AG04450 (cell line): ENCODE measurements around the gene ATP23. TPM values are rescaled to one million over a fixed set of nuclear protein-coding genes. Genes with fewer than 3 reads are reported as not detected.
A peak's percentile ranks its signal among the peaks of the same experiment; 100 is the strongest.

Experiments
- CTCF ChIA-PET: fragments of 300-600, 350-600 bp; formaldehyde crosslinking; extraction: SDS; loops from one replicate; lab custom pipeline; 2022; ENCODE audit warnings: antibody characterized with exemption, inconsistent platforms; lab: Charles Lee
- POLR2A ChIA-PET: fragments of 350-600 bp; formaldehyde crosslinking; extraction: SDS; loops from one replicate; lab custom pipeline; 2021; ENCODE audit warnings: antibody characterized with exemption, inconsistent platforms; lab: Yijun Ruan, JAX
- DNase-seq: peaks from one replicate; pipeline ENCODE4 v3.0.0-alpha.2; 2011; ENCODE audit warnings: low read depth, low spot score
- H3K27ac ChIP-seq: one replicate; pipeline ENCODE4 v1.5.1; 2012; ENCODE audit warnings: low read depth, low read length, control low read depth
- H3K27me3 ChIP-seq: one replicate; pipeline ENCODE4 v1.6.0; 2012; ENCODE audit warnings: low read length; ENCODE audit not compliant: control insufficient read depth, insufficient read depth
- H3K4me3 ChIP-seq: 2 replicates; pipeline ENCODE4 v1.5.1; 2011; ENCODE audit warnings: mild to moderate bottlenecking, low read depth, low read length, control low read depth
- H3K9me3 ChIP-seq: 2 replicates; pipeline ENCODE4 v1.5.1; 2012; ENCODE audit warnings: low read length; ENCODE audit not compliant: control insufficient read depth, insufficient read depth
- CTCF ChIP-seq: IDR thresholded peaks from 2 replicates; pipeline ENCODE4 v1.5.1; 2011; ENCODE audit warnings: low read depth, low read length, control low read depth, inconsistent platforms
- polyA plus RNA-seq: library from polyadenylated mRNA; depleted of rRNA; stranded (reverse); fragments of >200 nt; gene quantifications from 2 replicates; pipeline ENCODE4 v1.2.3, GENCODE V29; 2011

The ATP23 gene
- polyA plus RNA-seq, 1 experiment = 13.1 TPM

GRCh38 chr12:57939291-57939690 lies 2.1 kb upstream of the ATP23 start:
- CTCF ChIA-PET = no interaction called here

GRCh38 chr12:57940052-57940914 lies 1.1 kb upstream of the ATP23 start:
- Histone ChIP-seq H3K4me3 (peak overlapping the region; percentile 77), H3K27ac (no peak overlapping the region), H3K27me3 (no peaks in the 10 kb centered on the region), H3K9me3 (no peaks in the 10 kb centered on the region; the same call in 1 of the 2 replicates)
- POLR2A ChIA-PET = interaction anchor here (1.0 kb wide), 1 partner anchor 21 kb away, joined by 3 read pairs; no protein-coding TSS in a partner anchor
- CTCF ChIA-PET = interaction anchor here (0.6 kb wide), 1 partner anchor 34 kb away, joined by 3 read pairs; no protein-coding TSS in a partner anchor
- DNase-seq = no peak
- TF ChIP-seq CTCF = no peak

More at GRCh38 chr12:57939291-57939690, 2.1 kb upstream of the ATP23 start:
- no peak overlapping the region for H3K4me3 ChIP-seq
- POLR2A ChIA-PET = no interaction called here
- no peak overlapping the region for H3K27ac ChIP-seq
- no peak for DNase-seq
- no peak for TF ChIP-seq CTCF
- H3K27me3 ChIP-seq = no peaks in the 10 kb centered on the region
- H3K9me3 ChIP-seq = no peaks in the 10 kb centered on the region; the same call in 1 of the 2 replicates

GRCh38 chr12:57940915-57941164 lies 527 bp upstream of the ATP23 start:
- no peak for TF ChIP-seq CTCF
- ChIA-PET CTCF (interaction anchor here (0.6 kb wide), 1 partner anchor 35 kb away, joined by 3 read pairs; no protein-coding TSS in a partner anchor), POLR2A (interaction anchor here (1.0 to 1.3 kb wide), 2 partner anchors 21 to 76 kb away, joined by 3 to 4 read pairs; no protein-coding TSS in a partner anchor)
- Histone ChIP-seq H3K9me3 (no peaks in the 10 kb centered on the region; the same call in 1 of the 2 replicates), H3K4me3 (peak overlapping the region; percentile 77), H3K27me3 (no peaks in the 10 kb centered on the region), H3K27ac (peak overlapping the region; percentile 55)
- DNase-seq = no peak

GRCh38 chr12:57943438-57944080 lies 2.2 kb downstream of the ATP23 start:
- Histone ChIP-seq H3K4me3 (no peak overlapping the region), H3K27me3 (no peaks in the 10 kb centered on the region), H3K27ac (no peak overlapping the region), H3K9me3 (no peaks in the 10 kb centered on the region; the same call in 1 of the 2 replicates)
- CTCF ChIA-PET = no interaction called here
- POLR2A ChIA-PET = no interaction called here
- no peak for DNase-seq
- no peak for TF ChIP-seq CTCF
